SH-SY5Y (cell line): ENCODE data around the gene YIPF3.

Source experiments
- GATA2 ChIP-seq: IDR thresholded peaks from 2 replicates; pipeline ENCODE4 v1.6.1; 2011; ENCODE audit warnings: mild to moderate bottlenecking, low read depth, low read length
- GATA3 ChIP-seq: IDR thresholded peaks from 2 replicates; pipeline ENCODE4 v1.6.1; 2011; ENCODE audit warnings: low read depth, mild to moderate bottlenecking, low read length, moderate library complexity

DNA sequence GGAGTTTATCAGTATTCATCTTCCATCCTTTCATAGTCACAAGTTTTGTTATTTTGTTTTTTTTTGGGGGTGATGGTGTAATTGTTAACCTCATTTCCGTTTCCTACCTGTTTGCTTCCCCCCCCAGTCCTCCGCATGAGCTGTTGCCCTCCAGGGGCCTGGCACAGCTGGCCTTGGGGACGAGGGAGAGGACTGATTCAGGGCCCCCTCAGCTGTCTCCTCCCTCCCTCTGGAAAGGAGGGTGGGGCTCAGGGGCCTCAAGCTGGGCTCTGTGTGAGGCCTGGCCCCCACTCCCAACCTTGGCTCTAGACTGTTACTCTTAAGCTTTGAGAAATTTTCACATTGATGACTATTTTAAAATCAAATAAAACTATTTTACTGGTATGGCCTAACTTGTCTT lies 10.6 kb downstream of the YIPF3 start:
- TF ChIP-seq GATA2 (no peak), GATA3 (no peak)
